Kidney epithelial cell (primary cell): ENCODE measurements around the gene NDUFS7. TPM values are rescaled to one million over a fixed set of nuclear protein-coding genes. Genes with fewer than 3 reads are reported as not detected.
"Not testable (repeated sequence)": the region's sequence is repeated elsewhere in the genome, so short reads cannot be mapped to it uniquely, and the experiment has no call there.

Experiments used
- DNase-seq: peaks from one replicate; pipeline ENCODE4 v3.0.0-alpha.2; 2010; ENCODE audit warnings: low read depth
- H3K27me3 ChIP-seq: 2 replicates; pipeline ENCODE4 v1.6.0; 2011; ENCODE audit warnings: low read length; ENCODE audit not compliant: control insufficient read depth, insufficient read depth
- H3K36me3 ChIP-seq: 2 replicates; pipeline ENCODE4 v1.5.1; 2011; ENCODE audit warnings: low read length; ENCODE audit not compliant: control insufficient read depth, insufficient read depth
- H3K4me3 ChIP-seq: 2 replicates; pipeline ENCODE4 v1.5.1; 2011; ENCODE audit warnings: low read depth, mild to moderate bottlenecking, control low read depth, low read length
- CTCF ChIP-seq: IDR thresholded peaks from 2 replicates; pipeline ENCODE4 v1.5.1; 2011; ENCODE audit warnings: mild to moderate bottlenecking, moderate library complexity, low read length, control low read depth, inconsistent platforms; ENCODE audit not compliant: insufficient read depth, poor library complexity, severe bottlenecking
- total RNA-seq: library from RNA; depleted of rRNA; stranded (reverse); fragments of >200 nt; gene quantifications from 2 replicates; pipeline ENCODE4 v1.2.3, GENCODE V29; 2015

Gene NDUFS7
- total RNA-seq, 1 donor from 2014 or later = 189 TPM

GRCh38 chr19:1418496-1418775 is 34.7 kb downstream of the NDUFS7 start:
- Histone ChIP-seq H3K4me3 (no peak overlapping the region), H3K27me3 (no peaks in the 10 kb centered on the region), H3K36me3 (peaks cover 9% of the 10 kb centered on the region)
- no peak for TF ChIP-seq CTCF
- DNase-seq = no peak

- TF ChIP-seq CTCF = no peak
- peaks cover 11% of the 10 kb centered on the region for H3K36me3 ChIP-seq
- no peaks in the 10 kb centered on the region for H3K27me3 ChIP-seq
- DNase-seq = no peak
- no peak overlapping the region for H3K4me3 ChIP-seq
These were observed 35.4 kb downstream of the NDUFS7 start for GRCh38 chr19:1418951-1419738.

GRCh38 chr19:1420085-1420484 is 36.4 kb downstream of the NDUFS7 start:
- peaks cover 12% of the 10 kb centered on the region for H3K36me3 ChIP-seq
- not testable (repeated sequence) for DNase-seq, H3K4me3 ChIP-seq

GRCh38 chr19:1420590-1420989 is 36.9 kb downstream of the NDUFS7 start:
- Histone ChIP-seq H3K36me3 (peaks cover 14% of the 10 kb centered on the region), H3K4me3 (no peak overlapping the region), H3K27me3 (no peaks in the 10 kb centered on the region)
- DNase-seq = no peak
- no peak for TF ChIP-seq CTCF

More at GRCh38 chr19:1420085-1420484, 36.4 kb downstream of the NDUFS7 start:
- not testable (repeated sequence) for H3K27me3 ChIP-seq

GRCh38 chr19:1421218-1421957 is 37.7 kb downstream of the NDUFS7 start:
- no peak for DNase-seq
- no peaks in the 10 kb centered on the region for H3K27me3 ChIP-seq
- H3K4me3 ChIP-seq = no peak overlapping the region
- H3K36me3 ChIP-seq = peaks cover 15% of the 10 kb centered on the region
- no peak for TF ChIP-seq CTCF

- no peak for DNase-seq
- Histone ChIP-seq H3K4me3 (no peak overlapping the region), H3K27me3 (no peaks in the 10 kb centered on the region), H3K36me3 (peaks cover 15% of the 10 kb centered on the region)
- TF ChIP-seq CTCF = no peak
These were observed 38.2 kb downstream of the NDUFS7 start for GRCh38 chr19:1421958-1422305.
